ENCODE data around the gene C1QL1. TPM values are rescaled to one million over a fixed set of nuclear protein-coding genes. Genes with fewer than 3 reads are reported as not detected.

The C1QL1 gene
- total RNA-seq = under 1 TPM in 1 of 5 experiments, not detected in 4; 0.29 TPM
- not detected for polyA plus RNA-seq
- not detected for total RNA-seq

- no peak within 1 kb of the TSS for H3K27ac ChIP-seq (ENCODE audit: low read depth, low read length)
- ATAC-seq = peak; percentile 99
- H3K27me3 Mint-ChIP-seq = peaks cover 30 to 84% (median 45%) of the 10 kb centered on the region in 5 donors
- POLR2A ChIA-PET = no interaction called here
- no peaks in the 10 kb centered on the region for H3K36me3 ChIP-seq (ENCODE audit: control insufficient read depth in 2 of 3, insufficient read depth in 3 of 3, low read length in 3 of 3)
- peaks cover 19 to 24% of the 10 kb centered on the region in 2 donors for H3K4me1 ChIP-seq (ENCODE audit: control insufficient read depth in 2 of 2, insufficient read depth in 2 of 2, low read length in 2 of 2)
- CTCF ChIA-PET = interaction anchor here (1.0 kb wide), 1 partner anchor 167 kb away, joined by 3 read pairs; the partner anchor contains the start of gene ACBD4
- intact Hi-C loops (cut with micrococcal nuclease) = loop anchor here (1.0 to 5.0 kb wide), 6 partner anchors 21 to 194 kb away; partner anchors contain the start of genes KIF18B (in 2 of the 2), DCAKD (in 1 of the 2), EFTUD2 (in 1 of the 2) and NMT1 (in 1 of the 2)
- peaks cover 23 to 40% (median 29%) of the 10 kb centered on the region in 7 donors for H3K4me1 Mint-ChIP-seq
- no peaks in the 10 kb centered on the region for H3K9me3 ChIP-seq (ENCODE audit: control insufficient read depth in 2 of 3, low read length in 3 of 3)
- DNase-seq = peak; percentile 58 to 93 (median 69)
- peak within 1 kb of the TSS in 2 of 9 donors; percentile 16 to 55 for H3K27ac Mint-ChIP-seq
- peaks cover 14 to 21% of the 10 kb centered on the region in 2 donors for H3K27me3 ChIP-seq (ENCODE audit: control insufficient read depth in 2 of 2, insufficient read depth in 2 of 2, low read length in 2 of 2)
- H3K36me3 Mint-ChIP-seq = peaks cover 0 to 8% (median 0%) of the 10 kb centered on the region in 5 donors
- peak within 1 kb of the TSS; percentile 64 to 87 (median 78) for H3K4me3 Mint-ChIP-seq
- H3K9me3 Mint-ChIP-seq = peaks cover 0 to 2% (median 0%) of the 10 kb centered on the region in 11 donors
- peak within 1 kb of the TSS; percentile 33 for H3K4me3 ChIP-seq (ENCODE audit: low read length)
These were observed at the start of gene C1QL1 for GRCh38 chr17:44968225-44969143. Gene C1QL1, minus strand, starts transcription at chr17:44968303. Its CDS starts 255 bp downstream, at chr17:44968048.

DNA sequence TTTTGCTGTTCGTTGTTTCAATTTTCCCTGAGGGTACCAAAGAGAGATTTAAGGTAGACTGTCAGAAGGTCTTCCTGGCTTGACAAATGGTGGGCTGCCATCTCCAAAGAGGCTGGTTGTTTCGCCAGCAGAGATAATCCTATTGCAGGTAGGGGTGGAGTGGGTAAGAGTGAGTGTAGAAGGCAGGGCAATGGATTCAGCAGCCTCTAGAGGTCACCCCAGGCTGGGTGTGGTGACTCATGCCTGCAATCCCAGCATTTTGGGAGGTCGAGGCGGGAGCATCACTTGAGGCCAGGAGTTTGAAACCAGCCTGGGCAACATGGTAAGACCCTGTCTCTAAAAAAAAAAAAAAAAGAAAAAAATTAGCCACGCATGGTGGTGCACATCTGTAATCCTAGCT, 48.7 kb upstream of the C1QL1 start:
- ChIA-PET CTCF (interaction anchor here (1.0 kb wide), 1 partner anchor 96 kb away, joined by 3 read pairs; no protein-coding TSS in a partner anchor), POLR2A (no interaction called here)
- intact Hi-C loops (cut with micrococcal nuclease) = loop anchor here in 1 of 2 donors (5.0 kb wide), 1 partner anchor 80 kb away; no protein-coding TSS in a partner anchor
- H3K4me3 ChIP-seq (ENCODE audit: low read length) = no peak overlapping the region
- no peak overlapping the region for H3K27ac Mint-ChIP-seq
- H3K27ac ChIP-seq (ENCODE audit: low read depth, low read length) = no peak overlapping the region
- DNase-seq (no peak), ATAC-seq (no peak)
- peaks cover 0 to 11% (median 0%) of the 10 kb centered on the region in 5 donors for H3K36me3 Mint-ChIP-seq
- H3K4me1 ChIP-seq (ENCODE audit: control insufficient read depth in 2 of 2, insufficient read depth in 2 of 2, low read length in 2 of 2) = peaks cover 12 to 13% of the 10 kb centered on the region in 2 donors
- H3K4me3 Mint-ChIP-seq = peak overlapping the region in 1 of 10 donors; percentile 15
- H3K9me3 ChIP-seq (ENCODE audit: control insufficient read depth in 2 of 3, low read length in 3 of 3) = no peaks in the 10 kb centered on the region
- no peaks in the 10 kb centered on the region for H3K9me3 Mint-ChIP-seq
- peaks cover 0 to 11% of the 10 kb centered on the region in 2 donors for H3K27me3 ChIP-seq (ENCODE audit: control insufficient read depth in 2 of 2, insufficient read depth in 2 of 2, low read length in 2 of 2)
- no peaks in the 10 kb centered on the region for H3K36me3 ChIP-seq (ENCODE audit: control insufficient read depth in 2 of 3, insufficient read depth in 3 of 3, low read length in 3 of 3)
- H3K27me3 Mint-ChIP-seq = peaks cover 36 to 44% (median 42%) of the 10 kb centered on the region in 5 donors
- H3K4me1 Mint-ChIP-seq = peaks cover 6 to 26% (median 18%) of the 10 kb centered on the region in 7 donors

DNA sequence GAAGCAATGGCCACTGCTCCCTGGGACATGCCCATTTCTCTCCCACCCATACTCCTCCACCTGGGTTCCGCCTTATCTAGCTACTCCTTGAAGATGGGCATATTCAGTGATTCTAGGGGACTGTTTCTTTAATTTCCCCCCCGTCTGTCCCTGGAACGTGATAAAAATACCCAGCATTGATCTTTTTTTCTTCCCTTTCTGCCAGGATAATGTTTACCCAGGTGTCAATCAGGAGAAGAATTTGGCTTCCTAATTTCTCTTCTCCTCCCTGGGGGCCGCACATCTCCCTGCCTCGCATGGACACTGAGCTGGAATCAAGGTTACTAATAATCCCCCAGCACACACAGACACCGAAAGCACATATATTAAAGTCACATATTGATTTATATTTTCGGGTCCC, 48.1 kb upstream of the C1QL1 start:
- peaks cover 32 to 42% (median 39%) of the 10 kb centered on the region in 5 donors for H3K27me3 Mint-ChIP-seq
- ATAC-seq = no peak
- H3K36me3 Mint-ChIP-seq = peaks cover 0 to 9% (median 0%) of the 10 kb centered on the region in 5 donors
- H3K27ac ChIP-seq (ENCODE audit: low read depth, low read length) = no peak overlapping the region
- H3K9me3 ChIP-seq (ENCODE audit: control insufficient read depth in 2 of 3, low read length in 3 of 3) = no peaks in the 10 kb centered on the region
- H3K4me3 Mint-ChIP-seq = no peak overlapping the region
- CTCF ChIA-PET = interaction anchor here (1.0 kb wide), 1 partner anchor 96 kb away, joined by 3 read pairs; no protein-coding TSS in a partner anchor
- POLR2A ChIA-PET = no interaction called here
- H3K4me1 ChIP-seq (ENCODE audit: control insufficient read depth in 2 of 2, insufficient read depth in 2 of 2, low read length in 2 of 2) = peaks cover 7% of the 10 kb centered on the region in 2 donors
- no peak for DNase-seq
- H3K36me3 ChIP-seq (ENCODE audit: control insufficient read depth in 2 of 3, insufficient read depth in 3 of 3, low read length in 3 of 3) = no peaks in the 10 kb centered on the region
- peaks cover 3 to 22% (median 14%) of the 10 kb centered on the region in 7 donors for H3K4me1 Mint-ChIP-seq
- H3K9me3 Mint-ChIP-seq = no peaks in the 10 kb centered on the region
- H3K27me3 ChIP-seq (ENCODE audit: control insufficient read depth in 2 of 2, insufficient read depth in 2 of 2, low read length in 2 of 2) = peaks cover 0 to 5% of the 10 kb centered on the region in 2 donors
- H3K4me3 ChIP-seq (ENCODE audit: low read length) = no peak overlapping the region
- intact Hi-C loops (cut with micrococcal nuclease) = loop anchor here in 1 of 2 donors (5.0 kb wide), 1 partner anchor 81 kb away; no protein-coding TSS in a partner anchor
- H3K27ac Mint-ChIP-seq = no peak overlapping the region

DNA sequence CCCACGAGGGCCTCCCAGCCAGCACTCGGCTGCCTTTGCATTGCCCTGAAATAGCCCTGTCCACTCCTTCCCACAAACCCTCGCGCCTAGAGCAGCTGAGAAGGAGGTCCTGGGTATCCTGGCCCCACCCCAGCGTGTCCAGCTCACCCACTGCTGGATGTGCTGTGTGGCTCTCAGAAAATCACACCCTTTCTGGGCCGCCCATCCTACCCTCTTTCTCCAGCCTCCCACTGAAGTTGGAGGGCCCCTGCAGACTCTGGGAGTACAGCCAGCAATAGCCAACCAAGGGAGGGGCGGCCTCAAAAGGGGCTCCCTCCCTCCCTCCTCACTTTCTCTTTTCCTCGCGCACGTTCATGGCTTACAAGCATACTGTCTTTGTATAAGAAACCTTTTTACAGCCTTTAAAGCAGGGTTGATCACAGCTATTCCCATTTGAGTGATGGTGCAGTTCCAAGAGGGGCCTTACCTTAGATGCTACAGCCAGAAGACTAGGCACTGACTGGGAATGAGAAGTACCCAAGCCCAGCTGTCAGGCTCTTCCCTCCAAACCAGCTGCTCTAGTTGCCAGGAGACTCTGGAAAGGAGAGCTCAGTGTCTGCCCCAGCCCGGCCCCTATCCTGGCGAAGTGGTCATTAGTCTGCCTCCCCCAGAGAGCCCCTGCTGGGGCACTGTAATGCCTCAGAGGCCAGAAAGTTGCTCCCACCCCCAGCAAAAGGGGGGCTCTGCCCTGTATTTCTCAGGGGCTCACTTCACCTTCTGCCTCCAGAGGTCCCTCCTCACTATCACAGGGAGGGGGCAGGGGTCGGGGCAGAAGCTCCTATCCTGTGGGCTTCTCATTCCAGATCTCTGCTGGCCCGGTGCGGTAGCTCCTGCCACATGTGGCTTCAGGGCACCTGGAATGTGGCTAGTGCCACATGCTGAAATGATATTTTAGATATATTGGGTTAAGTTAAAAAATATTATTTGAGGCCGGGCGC, 45.2 kb upstream of the C1QL1 start:
- intact Hi-C loops (cut with micrococcal nuclease) = no loop called here
- H3K36me3 ChIP-seq (ENCODE audit: control insufficient read depth in 2 of 3, insufficient read depth in 3 of 3, low read length in 3 of 3) = no peaks in the 10 kb centered on the region
- ATAC-seq = no peak
- ChIA-PET CTCF (interaction anchor here (0.6 kb wide), 2 partner anchors 109 to 138 kb away, joined by 3 read pairs; no protein-coding TSS in a partner anchor), POLR2A (interaction anchor here (1.0 kb wide), 1 partner anchor 38 kb away, joined by 3 read pairs; the partner anchor contains the start of gene DCAKD)
- H3K4me1 Mint-ChIP-seq = peaks cover 0 to under 1% (median 0%) of the 10 kb centered on the region in 7 donors
- H3K36me3 Mint-ChIP-seq = no peaks in the 10 kb centered on the region
- no peak for DNase-seq
- no peak overlapping the region for H3K4me3 ChIP-seq (ENCODE audit: low read length)
- H3K9me3 Mint-ChIP-seq = no peaks in the 10 kb centered on the region
- H3K4me1 ChIP-seq (ENCODE audit: control insufficient read depth in 2 of 2, insufficient read depth in 2 of 2, low read length in 2 of 2) = no peaks in the 10 kb centered on the region
- H3K27me3 Mint-ChIP-seq = peaks cover 9 to 24% (median 17%) of the 10 kb centered on the region in 5 donors
- H3K4me3 Mint-ChIP-seq = no peak overlapping the region
- H3K9me3 ChIP-seq (ENCODE audit: control insufficient read depth in 2 of 3, low read length in 3 of 3) = no peaks in the 10 kb centered on the region
- H3K27ac ChIP-seq (ENCODE audit: low read depth, low read length) = no peak overlapping the region
- no peak overlapping the region for H3K27ac Mint-ChIP-seq
- H3K27me3 ChIP-seq (ENCODE audit: control insufficient read depth in 2 of 2, insufficient read depth in 2 of 2, low read length in 2 of 2) = no peaks in the 10 kb centered on the region

DNA sequence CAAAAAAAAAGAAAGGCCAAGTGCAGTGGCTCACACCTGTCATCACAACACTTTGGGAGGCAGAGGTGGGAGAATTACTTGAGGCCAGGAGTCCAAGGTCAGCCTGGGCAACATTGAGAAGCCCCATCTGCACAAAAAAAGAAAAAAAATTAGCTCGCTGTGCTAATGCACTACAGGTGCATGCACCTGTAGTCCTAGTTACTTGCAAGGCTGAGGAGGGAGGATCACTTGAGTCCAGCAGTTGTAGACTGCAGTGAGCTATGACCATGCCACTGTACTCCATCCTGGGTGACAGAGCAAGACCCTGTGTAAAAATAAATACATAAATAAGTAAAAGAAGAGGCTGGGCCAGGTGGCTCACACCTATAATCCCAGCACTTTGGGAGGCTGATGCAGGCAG, 43.7 kb upstream of the C1QL1 start:
- Mint-ChIP-seq H3K36me3 (no peaks in the 10 kb centered on the region), H3K27ac (no peak overlapping the region), H3K9me3 (no peaks in the 10 kb centered on the region), H3K4me3 (no peak overlapping the region), H3K27me3 (peaks cover 9 to 31% (median 15%) of the 10 kb centered on the region in 5 donors), H3K4me1 (peaks cover 0 to 3% (median 0%) of the 10 kb centered on the region in 7 donors)
- no peaks in the 10 kb centered on the region for H3K36me3 ChIP-seq (ENCODE audit: control insufficient read depth in 2 of 3, insufficient read depth in 3 of 3, low read length in 3 of 3)
- no peaks in the 10 kb centered on the region for H3K27me3 ChIP-seq (ENCODE audit: control insufficient read depth in 2 of 2, insufficient read depth in 2 of 2, low read length in 2 of 2)
- H3K9me3 ChIP-seq (ENCODE audit: control insufficient read depth in 2 of 3, low read length in 3 of 3) = no peaks in the 10 kb centered on the region
- no peak overlapping the region for H3K27ac ChIP-seq (ENCODE audit: low read depth, low read length)
- no peak overlapping the region for H3K4me3 ChIP-seq (ENCODE audit: low read length)
- no peak for DNase-seq
- intact Hi-C loops (cut with micrococcal nuclease) = no loop called here
- no peaks in the 10 kb centered on the region for H3K4me1 ChIP-seq (ENCODE audit: control insufficient read depth in 2 of 2, insufficient read depth in 2 of 2, low read length in 2 of 2)
- ATAC-seq = no peak
- ChIA-PET CTCF (interaction anchor here (1.2 kb wide), 1 partner anchor 8 kb away, joined by 3 read pairs; no protein-coding TSS in a partner anchor), POLR2A (no interaction called here)

Data from naive thymus-derived CD4-positive, alpha-beta T cell (primary cell).